ENCODE data around the gene NEURL4. TPM values are rescaled to one million over a fixed set of nuclear protein-coding genes. Genes with fewer than 3 reads are reported as not detected.

Gene NEURL4
- total and polyA plus RNA-seq, 2 experiments from 2014 or later: 6.3 to 42.3 TPM

DNA sequence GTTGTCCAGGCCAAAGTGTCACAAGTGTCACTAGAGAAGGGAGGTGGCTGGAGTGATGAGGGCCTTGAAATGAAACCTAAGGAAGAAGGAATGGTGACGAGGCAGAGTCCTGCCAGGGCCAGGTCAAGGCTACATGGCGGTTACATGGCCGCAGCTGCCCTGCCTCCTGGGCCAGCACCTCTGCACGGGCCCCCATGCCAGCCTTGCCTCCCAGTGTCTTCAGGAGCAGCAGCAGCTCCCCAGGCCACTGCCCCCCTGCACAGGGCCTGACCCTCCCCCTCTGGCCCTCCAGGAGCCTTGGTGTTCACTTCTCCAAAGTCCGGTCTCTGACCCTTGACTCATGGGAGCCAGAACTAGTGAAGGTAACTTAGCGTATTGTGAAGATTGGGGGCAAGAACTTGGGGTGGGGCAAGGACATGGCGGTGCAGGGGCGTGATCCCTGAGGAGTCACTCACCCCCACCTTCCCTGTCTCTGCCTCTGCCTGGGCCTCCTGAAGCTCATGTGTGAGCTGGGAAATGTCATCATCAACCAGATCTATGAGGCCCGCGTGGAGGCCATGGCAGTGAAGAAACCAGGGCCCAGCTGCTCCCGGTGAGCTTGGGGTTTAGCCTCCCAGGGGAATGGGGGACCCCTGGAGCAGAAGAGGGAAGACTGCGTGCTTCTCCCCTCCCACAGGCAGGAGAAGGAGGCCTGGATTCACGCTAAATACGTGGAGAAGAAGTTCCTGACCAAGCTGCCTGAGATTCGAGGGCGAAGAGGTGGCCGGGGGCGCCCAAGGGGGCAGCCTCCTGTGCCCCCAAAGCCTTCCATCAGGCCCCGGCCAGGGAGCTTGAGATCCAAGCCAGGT is 18.7 kb upstream of the NEURL4 start (continued):
- TF ChIP-seq ETS1 (IDR thresholded peaks at IDR 0.05) (no peak), EZH2phosphoT487 (IDR thresholded peaks at IDR 0.05; ENCODE audit: unreplicated experiment) (no peak), ZNF114 (CRISPR knock-in tag; IDR thresholded peaks at IDR 0.05) (no peak), ZNF331 (CRISPR knock-in tag; IDR thresholded peaks at IDR 0.05; ENCODE audit: low read depth) (no peak), POLR2AphosphoS5 (IDR thresholded peaks at IDR 0.05; ENCODE audit: low read depth) (no peak), JUNB (IDR thresholded peaks at IDR 0.05; ENCODE audit: unreplicated experiment) (no peak), EZH2 (IDR thresholded peaks at IDR 0.05; ENCODE audit: low read depth, unreplicated experiment) (no peak), NANOG (IDR thresholded peaks at IDR 0.05; ENCODE audit: borderline replicate concordance) (no peak)
- TF ChIP-seq, protein P1, sequence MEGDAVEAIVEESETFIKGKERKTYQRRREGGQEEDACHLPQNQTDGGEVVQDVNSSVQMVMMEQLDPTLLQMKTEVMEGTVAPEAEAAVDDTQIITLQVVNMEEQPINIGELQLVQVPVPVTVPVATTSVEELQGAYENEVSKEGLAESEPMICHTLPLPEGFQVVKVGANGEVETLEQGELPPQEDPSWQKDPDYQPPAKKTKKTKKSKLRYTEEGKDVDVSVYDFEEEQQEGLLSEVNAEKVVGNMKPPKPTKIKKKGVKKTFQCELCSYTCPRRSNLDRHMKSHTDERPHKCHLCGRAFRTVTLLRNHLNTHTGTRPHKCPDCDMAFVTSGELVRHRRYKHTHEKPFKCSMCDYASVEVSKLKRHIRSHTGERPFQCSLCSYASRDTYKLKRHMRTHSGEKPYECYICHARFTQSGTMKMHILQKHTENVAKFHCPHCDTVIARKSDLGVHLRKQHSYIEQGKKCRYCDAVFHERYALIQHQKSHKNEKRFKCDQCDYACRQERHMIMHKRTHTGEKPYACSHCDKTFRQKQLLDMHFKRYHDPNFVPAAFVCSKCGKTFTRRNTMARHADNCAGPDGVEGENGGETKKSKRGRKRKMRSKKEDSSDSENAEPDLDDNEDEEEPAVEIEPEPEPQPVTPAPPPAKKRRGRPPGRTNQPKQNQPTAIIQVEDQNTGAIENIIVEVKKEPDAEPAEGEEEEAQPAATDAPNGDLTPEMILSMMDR (conservative IDR thresholded peaks at IDR 0.05; ENCODE audit: low read depth in 2 of 2): no peak

DNA sequence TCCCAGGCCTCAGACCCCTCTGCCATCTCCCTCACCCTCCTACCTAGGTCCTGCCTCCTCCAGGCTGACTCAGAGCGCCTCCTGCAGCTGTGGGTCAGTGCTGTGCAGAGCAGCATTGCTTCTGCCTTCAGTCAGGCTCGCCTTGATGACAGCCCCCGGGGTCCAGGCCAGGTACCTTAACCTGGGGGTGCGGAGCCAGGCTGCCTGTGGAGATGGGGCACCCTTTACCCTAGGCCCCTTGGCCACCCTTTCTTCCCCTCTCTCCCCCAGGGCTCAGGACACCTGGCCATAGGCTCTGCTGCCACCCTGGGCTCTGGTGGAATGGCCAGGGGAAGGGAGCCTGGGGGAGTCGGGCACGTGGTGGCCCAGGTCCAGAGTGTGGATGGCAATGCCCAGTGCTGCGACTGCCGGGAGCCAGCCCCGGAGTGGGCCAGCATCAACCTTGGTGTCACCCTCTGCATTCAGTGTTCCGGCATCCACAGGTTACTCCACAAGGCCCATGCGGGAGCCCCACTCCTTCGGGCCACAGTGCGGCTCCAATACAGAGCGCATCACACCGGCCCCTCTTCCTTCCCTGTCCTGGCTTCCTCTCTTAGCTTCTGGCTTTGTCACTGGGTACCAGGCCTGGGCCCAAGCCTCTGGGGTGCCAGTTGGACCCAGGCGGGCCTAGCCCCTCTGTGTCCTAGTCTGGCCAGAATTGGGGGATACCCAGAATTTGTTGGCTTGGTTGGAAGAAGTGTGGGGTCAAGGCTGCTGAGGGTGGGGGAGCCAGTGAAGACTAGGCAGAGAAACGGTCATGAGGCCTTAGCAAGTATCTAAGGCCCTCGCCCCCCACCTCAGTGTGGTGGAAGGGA is 17.9 kb upstream of the NEURL4 start:
- DNase-seq (ENCODE audit: low spot score) (no peak), ATAC-seq (no peak)
- Histone ChIP-seq H2AFZ (no peak overlapping the region), H4K20me1 (replicated peaks; ENCODE audit: insufficient read depth) (0 out of 2 replicates have a peak, but pooled peaks cover 3% of the 10 kb centered on the region), H3K79me2 (replicated peaks; ENCODE audit: insufficient read depth) (no peaks in the 10 kb centered on the region), H3K36me3 (ENCODE audit: insufficient read depth) (no peaks in the 10 kb centered on the region), H3K27ac (ENCODE audit: low read depth) (no peak overlapping the region), H3K4me3 (no peak overlapping the region), H3K9me2 (ENCODE audit: insufficient read depth) (no peaks in the 10 kb centered on the region), H3K4me2 (no peak overlapping the region), H3K4me1 (ENCODE audit: insufficient read depth) (peaks cover 6% of the 10 kb centered on the region), H3F3A (replicated peaks; ENCODE audit: low read depth) (peaks cover 17% of the 10 kb centered on the region; the same call in 1 of the 2 replicates), H3K27me3 (ENCODE audit: insufficient read depth) (no peaks in the 10 kb centered on the region)
- peaks cover 32% of the 10 kb centered on the region for H3K27me3 Mint-ChIP-seq (ENCODE audit: insufficient read depth, low read depth, poor library complexity)
- H3K4me3 Mint-ChIP-seq: no peak overlapping the region
- peak overlapping the region; percentile 33; the same call in 1 of the 2 replicates for H3K27ac Mint-ChIP-seq
- no peak for TF ChIP-seq ZNF331 (CRISPR knock-in tag; IDR thresholded peaks at IDR 0.05; ENCODE audit: low read depth)
- TF ChIP-seq, protein P1 (conservative IDR thresholded peaks at IDR 0.05; ENCODE audit: low read depth in 2 of 2): peak in 1 of 2 experiments; percentile 52; a peak in 2 of 4 replicates
- no peak for TF ChIP-seq ETS1 (IDR thresholded peaks at IDR 0.05)
- H3K4me1 Mint-ChIP-seq: peaks cover 16% of the 10 kb centered on the region
- H3K9me3 Mint-ChIP-seq: no peaks in the 10 kb centered on the region
- peaks cover 3% of the 10 kb centered on the region; the same call in 2 of the 3 replicates for H3K36me3 Mint-ChIP-seq (ENCODE audit: low read depth)

Data from GM23338 (cell line).